ENCODE data around the gene MYO1E.

Gene MYO1E

DNA sequence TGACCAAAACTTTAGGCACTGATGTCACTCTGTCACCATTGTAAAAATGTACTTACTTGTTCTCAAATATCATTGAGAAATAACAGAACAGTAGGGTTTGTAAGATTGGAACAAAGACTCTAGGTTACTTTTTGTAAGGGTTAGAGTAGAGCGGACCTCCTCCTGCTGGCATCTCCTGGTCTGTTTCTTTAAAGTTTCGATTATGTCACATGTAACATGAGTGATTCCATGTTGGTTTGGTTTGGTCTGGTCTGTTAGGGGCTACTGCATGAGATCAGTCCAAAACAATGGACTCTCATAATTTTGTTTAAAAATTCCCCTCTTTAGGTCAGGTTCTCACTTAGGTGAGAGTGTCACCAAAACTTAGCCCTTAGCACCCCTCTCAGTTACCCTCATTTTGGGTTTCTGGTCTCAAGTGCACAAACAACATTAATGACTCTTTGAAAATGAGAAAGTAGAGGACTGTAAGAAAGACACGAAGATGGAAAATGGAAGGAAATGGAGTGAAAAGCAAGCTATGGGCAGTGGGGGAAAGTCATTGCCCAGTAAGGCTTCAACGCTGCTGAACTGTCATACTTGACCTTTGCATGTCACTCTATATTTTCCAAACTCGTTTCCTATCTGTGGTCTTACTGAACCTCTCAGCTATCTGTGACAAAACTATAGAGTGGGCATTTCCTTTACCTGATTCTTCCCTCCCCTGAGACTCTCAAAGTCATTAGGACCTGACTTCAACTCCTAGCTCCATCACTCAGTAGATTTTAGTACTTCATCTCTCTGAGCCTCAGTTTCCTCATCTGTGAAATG, 113.3 kb downstream of the MYO1E start:
- DNase-seq (ENCODE audit: low spot score): no peak

DNA sequence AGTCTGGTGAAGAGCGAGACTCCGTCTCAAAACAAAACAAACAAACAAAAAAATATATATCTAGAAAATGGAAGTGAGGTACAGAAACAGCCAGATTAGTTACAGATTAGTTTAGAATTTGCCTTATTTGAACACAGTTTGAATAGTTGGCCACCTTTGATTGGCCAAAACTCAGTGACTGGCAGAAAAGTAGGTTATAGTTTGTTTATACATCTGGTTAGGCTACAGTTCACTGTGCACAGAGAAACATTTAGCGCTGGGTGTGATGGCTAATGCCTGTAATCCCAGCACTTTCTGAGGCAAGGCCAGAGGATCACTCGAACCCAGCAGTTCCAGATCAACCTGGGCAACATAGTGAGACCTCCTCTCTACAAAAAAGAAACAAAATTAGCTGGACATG, 114.4 kb downstream of the MYO1E start:
- DNase-seq (ENCODE audit: low spot score): no peak

DNA sequence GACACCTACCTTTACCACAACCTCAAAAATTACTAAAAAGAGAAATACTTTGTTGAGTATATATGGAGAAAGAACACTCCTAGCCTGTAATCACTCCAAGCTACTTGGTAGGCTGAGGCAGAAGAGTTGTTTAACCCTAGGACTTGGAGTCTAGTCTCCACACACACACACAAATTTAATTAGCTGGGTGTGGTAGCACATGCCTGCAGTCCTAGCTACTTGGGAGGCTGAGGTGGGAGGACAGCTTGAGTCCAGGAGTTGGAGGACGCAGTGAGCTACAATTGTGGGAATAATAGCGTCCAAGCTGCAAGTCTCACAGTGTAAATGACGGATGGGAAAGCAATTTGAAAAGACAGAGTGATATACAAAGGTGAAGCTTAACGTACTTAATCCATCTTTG, 115.5 kb downstream of the MYO1E start:
- DNase-seq (ENCODE audit: low spot score): no peak

DNA sequence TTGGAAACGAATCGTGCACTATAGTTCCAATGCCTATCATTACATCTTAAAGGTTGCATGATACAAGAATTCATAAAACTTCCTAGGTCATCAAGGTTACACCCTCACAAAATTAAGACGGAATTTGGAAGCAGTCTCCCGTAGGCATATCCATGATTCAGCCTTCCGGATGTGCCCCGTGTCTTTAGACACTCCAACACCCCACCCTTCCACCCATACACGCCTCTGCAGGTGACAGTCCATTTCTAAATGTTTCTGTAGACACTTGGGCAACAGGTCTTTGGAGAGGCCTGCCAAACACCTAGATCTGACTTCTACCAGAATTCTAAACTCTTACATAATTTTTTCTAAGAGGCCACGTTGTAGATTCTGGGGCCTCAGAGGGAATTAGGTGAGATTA, 116.2 kb downstream of the MYO1E start:
- DNase-seq (ENCODE audit: low spot score): peak; percentile 76

DNA sequence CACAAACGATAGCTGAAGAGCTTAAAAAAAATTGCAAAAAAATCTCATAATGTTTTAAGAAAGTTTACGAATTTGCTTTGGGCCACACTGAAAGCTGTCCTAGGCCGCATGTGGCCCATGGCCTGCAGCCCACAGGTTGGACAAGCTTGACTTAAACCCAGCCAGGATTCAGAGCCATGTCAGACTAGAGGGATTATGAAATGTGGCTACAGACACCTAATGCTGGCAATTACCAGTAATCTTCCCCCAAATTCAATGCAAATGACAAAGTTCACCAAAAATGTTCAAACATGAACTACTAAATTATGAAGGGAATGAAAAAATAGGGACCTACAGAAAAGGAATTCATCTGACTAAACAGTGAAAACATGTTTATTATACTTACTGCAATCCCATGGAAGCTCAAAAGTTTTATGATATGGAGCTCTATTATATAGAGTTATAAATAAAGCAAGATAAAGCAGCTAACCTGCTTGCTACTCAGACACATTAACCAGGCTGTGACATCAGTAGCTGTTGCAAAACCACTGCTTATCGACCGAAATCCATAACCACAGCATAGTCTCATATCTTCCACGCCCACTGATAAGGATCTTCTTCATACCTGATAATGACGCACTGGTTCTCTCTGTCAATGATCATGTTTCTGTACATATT, 116.9 kb downstream of the MYO1E start:
- peak; percentile 93 for DNase-seq (ENCODE audit: low spot score)

DNA sequence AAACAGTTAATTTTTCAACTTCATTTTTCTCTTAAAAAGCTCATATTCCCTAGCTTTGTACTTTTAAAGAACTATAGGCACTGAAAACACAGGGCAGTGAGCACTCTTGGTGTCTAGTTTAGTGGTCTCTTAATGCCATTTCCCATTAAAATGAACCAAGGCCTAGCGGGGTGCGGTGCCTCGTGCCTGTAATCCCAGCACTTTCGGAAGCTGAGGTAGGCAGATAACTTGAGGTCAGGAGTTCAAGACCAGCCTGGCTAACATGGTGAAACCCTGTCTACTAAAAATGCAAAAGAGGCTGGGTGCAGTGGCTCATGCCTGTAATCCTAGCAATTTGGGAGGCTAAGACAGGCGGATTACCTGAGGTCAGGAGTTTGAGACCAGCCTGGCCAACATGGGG, 120.5 kb downstream of the MYO1E start:
- no peak for DNase-seq (ENCODE audit: low spot score)

DNA sequence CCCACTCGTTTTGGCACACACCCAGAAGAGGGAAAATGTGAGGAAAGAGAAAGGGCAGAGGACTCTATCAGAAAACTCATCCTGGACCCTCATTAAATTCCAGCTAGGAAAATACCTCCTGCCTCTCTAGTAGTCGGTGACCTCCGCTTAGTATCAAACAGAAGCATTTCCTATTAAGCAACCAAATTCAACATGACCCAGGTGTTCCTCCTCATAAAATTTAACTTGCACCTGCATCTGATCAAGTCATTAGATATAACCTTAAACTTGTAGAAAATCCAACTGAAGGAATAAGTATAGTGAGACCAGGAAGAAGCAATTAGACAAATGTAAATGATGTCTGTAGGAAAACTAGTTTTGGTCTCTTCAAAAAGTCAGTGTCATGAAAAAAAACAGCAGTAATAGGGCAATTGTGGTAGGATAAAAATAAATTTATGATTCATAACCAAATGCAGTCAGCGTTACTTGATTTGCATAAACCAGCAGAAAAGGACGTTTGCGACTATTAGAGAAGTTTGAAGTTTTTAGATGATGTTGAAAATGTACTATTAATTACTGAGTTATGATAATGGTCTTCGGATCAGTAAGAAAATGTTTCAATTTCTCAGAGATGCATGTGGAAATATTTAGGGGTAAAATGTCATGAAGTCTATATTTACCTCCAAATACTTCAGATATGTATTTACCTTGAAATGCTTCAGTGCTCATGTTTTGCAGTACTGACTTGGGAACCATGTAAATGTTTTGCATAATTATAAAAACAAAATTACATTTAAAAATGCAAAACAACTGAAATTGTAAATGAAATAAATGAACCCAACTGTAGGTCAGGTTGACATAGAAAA, 121.4 kb downstream of the MYO1E start:
- DNase-seq (ENCODE audit: low spot score): no peak

DNA sequence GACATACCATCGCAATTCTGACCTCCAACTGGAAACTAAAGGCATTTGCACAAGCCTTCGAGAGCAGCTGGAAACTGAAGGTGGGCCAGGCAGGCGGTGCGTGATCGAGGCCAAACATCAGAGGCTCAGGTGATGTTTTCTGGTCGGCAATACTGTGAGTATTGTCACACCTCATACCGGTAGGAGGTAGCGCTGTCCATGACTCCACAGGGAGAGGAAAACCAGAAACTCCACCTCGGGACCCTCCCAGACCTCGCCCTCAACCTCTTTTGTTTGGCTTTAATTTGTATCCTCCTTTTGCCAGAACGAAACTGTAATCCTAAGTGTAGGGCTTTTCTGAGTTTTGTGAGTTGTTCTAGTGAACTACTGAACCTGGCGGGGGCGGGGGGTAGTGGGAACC, 122.4 kb downstream of the MYO1E start:
- no peak for DNase-seq (ENCODE audit: low spot score)

DNA sequence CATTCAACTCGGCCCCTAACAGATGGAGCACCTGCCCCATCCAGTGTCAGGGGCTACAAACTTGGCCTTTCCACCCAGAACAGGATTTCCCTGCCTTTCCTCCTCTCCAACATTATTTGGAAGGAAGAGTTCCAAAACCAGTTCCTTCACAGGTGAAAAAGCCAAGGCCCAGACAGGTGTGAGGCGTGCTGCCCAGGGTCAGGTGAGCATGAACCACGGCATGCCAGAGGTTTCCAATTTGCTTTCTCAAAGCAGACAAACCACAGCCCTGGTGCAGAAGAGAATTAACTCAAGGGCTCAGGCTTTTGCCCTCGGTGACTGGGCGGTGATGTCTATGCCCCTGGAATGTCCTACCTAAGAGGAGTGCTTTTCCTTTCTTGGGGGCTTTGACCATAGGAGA, 122.9 kb downstream of the MYO1E start:
- no peak for DNase-seq (ENCODE audit: low spot score)

DNA sequence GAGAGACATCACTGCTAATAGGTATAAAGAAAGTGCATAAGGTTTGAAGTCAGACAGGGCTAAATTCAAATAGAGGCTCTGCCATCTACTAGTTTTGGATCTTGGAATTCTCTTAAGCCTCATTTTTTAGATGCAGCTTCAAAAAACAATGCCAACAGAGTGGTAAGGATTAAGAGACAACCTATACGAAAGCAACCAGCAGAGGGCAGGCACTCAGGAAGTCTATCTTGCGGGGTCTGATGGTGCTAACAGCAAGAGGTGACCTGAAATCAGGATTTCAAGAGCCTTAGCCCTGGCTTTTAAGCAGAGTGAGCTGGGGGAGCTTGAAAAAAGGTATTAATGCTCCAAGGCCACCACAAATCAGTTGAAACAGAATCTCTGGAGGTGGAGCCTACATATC, 125.3 kb downstream of the MYO1E start:
- peak; percentile 66 for DNase-seq (ENCODE audit: low spot score)

DNA sequence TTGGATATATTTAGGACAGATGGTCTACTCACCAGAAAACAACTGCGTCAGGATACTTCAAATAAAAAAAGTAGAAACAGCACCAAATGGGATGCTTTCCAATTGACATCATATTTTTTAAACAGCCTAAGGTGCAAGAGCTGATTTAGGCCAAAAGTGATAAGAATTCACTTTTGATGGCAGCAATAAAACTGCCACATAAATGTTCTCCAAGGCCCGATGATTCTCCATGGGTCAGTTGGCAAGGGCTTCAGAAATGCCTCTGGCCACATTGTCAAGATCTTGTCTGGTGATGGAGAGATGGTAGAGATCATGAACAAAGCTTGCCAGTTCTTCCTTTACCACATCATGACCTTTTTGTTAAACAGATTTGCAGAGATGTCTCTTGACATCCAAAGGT, 127.1 kb downstream of the MYO1E start:
- no peak for DNase-seq (ENCODE audit: low spot score)

DNA sequence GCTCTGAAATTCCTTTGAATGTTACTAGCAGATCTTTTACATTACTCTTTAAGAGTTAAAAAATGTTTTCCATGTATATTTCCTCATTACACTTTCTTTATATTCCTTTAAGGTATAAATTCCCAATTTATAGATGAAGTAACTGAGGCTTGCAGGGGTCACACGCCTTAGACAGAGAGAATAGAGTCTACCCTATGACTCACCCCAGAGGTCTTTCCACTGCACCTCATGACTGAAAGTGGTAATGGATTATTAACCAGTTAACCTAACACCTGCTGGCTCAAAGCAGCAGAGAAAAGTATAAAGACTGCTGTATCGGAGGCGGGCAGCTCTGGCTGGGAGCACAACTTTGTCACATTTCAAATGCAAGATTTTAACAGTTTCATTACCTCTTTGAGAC, 128.3 kb downstream of the MYO1E start:
- peak; percentile 28 for DNase-seq (ENCODE audit: low spot score)

DNA sequence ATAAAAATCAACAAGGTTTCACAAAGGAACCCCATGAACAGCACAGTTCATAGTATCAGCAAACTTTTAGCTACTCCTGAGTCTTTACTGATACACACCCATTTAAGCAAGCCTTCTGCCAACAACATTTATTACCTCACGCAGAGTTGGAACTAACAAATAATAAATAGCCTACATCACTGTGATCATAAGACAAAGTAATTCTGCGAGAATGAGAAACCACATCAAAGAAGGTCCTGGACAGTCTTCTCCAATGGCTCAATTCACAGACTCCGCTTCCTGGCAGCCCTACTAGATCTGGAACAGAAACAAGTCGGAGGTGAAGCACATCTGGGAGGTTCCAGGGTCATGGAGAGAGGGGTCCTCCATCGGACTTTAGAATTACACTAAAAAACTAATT, 129.0 kb downstream of the MYO1E start:
- peak; percentile 41 for DNase-seq (ENCODE audit: low spot score)

DNA sequence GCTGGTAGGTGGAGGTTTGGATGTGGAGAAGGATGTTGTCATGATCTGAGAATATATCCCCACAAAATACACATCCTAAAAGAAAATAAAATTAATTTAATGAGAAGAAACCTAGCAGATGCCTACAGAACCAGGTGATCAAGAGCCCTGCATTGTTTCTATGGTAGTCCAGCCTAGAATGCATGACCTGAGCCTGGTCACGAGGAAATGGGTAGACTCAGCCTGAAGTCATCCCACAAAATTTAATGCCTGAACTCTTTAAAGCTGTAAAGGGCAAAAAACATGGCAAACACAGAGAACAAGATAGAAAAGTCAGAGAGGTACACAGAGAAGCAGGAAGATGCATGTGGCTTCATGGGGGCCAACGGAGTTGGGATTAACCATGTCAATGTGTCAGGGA, 130.0 kb downstream of the MYO1E start:
- no peak for DNase-seq (ENCODE audit: low spot score)

DNA sequence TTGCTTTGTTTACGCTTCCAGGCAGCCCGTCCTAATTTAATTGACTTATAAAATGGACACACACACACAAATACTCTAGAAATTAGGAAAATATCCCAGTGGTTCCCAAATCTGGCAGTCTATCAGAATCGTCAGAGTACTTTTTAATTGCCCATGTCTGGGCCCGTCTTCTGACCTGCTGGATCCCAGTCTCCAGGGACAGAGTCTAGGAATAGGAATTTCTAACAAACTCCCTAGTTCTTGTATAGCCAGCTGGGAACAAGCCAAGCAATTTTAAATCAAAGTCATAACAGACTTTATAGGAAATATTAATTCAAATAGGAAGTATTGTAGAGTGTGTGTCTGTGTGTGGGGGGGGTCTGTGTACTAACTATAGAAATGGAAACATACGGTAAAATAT, 132.6 kb downstream of the MYO1E start:
- DNase-seq (ENCODE audit: low spot score): no peak

DNA sequence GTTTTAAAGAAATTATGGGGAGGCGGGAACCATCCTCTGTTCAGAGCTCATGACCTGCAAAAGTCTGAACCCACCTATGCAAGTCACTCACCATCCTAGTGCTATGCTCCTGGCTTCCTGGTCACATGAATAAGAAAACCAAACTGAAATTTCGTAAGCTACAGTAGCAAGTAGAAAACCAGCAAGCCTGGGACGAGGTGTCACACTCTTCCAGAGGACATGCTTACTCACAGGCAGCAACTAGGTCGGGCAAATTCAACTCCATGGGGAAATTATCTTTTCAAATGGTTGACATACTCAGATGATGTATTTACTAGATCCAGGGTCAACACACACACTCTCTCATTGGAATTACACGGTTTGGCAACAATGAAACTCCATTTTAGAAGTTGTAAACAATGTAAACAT, 134.7 kb downstream of the MYO1E start:
- no peak for DNase-seq (ENCODE audit: low spot score)

DNA sequence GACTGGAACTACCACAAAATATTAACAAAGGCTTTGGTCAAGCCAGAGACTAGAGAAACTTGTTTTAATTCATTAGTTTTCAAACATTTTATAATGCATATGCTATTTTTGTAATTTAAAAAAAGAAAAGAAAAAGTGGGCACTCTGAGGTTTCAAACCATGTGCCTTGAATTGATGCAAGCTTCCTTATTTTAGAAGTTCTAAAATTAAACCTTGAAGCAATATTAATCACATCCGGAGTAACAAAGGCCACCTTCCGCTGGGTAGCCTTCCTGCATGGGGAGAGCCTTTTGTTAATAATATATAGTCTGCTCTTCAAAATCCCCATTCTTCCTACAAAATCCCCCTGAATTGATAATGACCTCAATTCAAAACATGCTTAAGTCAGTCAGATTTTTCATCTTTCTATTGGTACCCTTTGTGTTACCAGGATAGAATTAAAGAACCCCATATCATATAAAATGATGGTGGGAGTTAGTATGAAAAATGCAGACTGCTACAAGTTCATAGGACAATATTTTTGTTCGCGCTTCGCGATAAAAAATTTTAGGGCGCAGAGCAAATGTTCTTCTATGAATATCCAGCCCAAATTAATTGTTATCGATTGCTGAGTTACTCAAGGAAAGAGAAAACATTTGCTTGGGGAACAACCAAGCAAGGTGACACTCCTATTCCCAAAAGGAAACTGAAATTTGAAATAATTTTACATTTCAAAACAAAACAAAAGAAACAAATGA, 135.4 kb downstream of the MYO1E start:
- DNase-seq (ENCODE audit: low spot score): no peak

DNA sequence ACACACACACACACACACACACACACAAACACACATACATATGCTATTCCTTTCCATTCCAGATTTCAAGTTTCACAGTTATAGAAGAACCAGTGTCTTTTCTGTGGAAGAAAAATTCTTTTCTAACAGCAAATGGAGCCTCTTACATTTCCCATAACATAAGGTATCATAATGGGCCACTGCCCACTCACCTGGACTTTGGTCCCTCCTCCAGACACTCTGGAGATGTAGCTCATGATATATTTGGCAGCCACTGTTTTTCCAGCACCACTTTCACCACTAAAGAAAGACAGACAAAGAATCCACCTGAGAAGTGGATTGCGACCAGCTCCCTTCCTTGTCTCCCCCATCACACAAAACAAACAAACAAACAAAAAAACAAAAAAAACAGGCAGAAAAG, 136.3 kb downstream of the MYO1E start:
- no peak for DNase-seq (ENCODE audit: low spot score)

DNA sequence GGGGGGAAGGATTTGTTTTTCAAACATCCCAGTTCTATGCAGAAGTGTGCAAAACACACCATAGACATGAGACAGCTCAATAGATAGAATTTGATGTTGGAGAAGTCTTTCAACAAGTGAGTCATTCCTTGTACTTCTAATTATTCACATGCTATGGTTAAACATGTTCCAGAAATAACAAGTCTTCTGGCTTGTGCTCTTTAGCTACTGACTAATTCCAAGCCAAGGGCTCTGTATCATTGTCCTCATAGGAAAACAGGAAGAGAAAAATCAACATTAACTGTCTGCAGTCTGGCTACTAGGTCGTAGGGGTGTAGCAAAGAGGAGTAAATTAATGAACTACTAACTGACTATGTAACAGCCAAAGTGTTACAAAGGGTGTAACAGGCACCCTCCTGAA, 140.2 kb downstream of the MYO1E start:
- DNase-seq (ENCODE audit: low spot score): no peak

DNA sequence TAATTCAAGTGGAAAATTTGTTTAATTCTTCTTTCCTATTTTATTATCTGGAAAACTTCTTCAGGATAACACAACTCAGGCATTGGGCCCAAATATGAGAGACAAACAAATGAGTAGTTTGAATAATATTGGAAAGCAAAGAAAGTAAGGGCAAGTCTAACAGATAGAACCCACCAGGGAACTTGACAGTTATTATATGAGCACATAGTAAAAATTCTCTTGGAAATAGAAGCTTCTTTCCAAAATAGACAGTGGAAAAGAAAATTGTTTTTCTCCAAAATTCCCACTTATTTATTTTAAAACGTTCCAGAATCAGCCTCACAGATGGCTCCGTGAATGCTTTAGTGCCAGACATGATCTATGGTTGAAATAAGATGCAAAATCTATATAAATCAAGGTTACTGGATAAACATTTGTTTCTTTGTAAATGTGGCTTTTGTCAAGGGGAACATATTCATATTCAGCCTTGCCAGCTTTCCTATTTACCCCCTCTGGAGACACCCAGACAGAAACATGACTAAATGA, 142.1 kb downstream of the MYO1E start:
- no peak for DNase-seq (ENCODE audit: low spot score)

DNA sequence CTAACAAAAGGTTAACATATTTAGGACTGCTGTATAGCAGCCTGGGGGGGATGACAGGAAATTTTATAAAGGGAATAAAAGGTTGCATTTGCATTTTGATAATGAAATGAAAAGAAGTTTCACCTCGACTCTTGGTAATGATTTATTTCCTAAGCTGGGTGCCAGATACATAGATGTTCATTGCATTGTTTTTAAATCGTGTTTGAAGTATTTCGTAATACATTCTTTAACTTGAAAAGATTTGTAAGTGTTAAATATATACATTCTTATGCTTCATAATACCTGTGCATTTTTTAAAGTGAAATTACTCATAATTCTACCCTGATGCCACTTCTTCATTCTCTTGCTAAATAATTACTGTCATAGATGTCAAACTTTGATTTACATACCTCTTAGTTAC, 143.2 kb downstream of the MYO1E start:
- no peak for DNase-seq (ENCODE audit: low spot score)

DNA sequence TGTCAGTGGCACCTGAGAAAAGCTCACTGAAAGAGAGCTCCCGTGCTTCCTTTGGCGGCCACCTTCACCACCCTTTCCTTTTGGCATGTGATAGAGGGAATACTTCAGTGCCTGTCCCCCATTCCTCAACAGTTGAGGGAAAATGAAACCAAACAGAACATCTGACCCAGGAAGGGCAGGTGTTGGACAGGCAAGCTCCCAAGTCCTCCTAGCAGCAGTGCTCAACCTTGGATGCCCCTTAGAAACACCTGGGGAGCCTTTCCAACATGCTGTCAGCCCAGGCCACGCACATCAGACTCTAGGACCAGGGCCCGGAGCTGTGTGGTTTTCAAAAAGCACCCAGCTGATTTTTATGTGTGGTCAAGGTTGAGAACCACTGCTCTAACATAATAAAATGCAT, 143.7 kb downstream of the MYO1E start:
- no peak for DNase-seq (ENCODE audit: low spot score)

All from LoVo (cell line).